Activated CD8-positive, alpha-beta T cell treated with anti-CD3 and anti-CD28 coated beads for 36 hours (primary cell): ENCODE measurements around the gene BUD13. TPM values are rescaled to one million over a fixed set of nuclear protein-coding genes. Genes with fewer than 3 reads are reported as not detected.
A peak's percentile ranks its signal among the peaks of the same experiment; 100 is the strongest.

Experiments
- ATAC-seq: fragments of 200-7000 bp; cut with Tn5 transposase; one replicate; pipeline ENCODE4 v1.10.0; 2021; ENCODE audit warnings: mild to moderate bottlenecking, moderate library complexity
- CTCF ChIA-PET: fragments of 350-600 bp; sonication (Branson Sonifier 250); formaldehyde crosslinking; loops from one replicate; lab custom pipeline; 2021; ENCODE audit warnings: antibody characterized with exemption; lab: Charles Lee
- POLR2A ChIA-PET: fragments of 350-600 bp; sonication (Branson Sonifier 250); formaldehyde crosslinking; loops from one replicate; lab custom pipeline; 2021; ENCODE audit warnings: antibody characterized with exemption; lab: Charles Lee
- DNase-seq: peaks from one replicate; pipeline ENCODE4 v3.0.0-alpha.2; 2020
- H3K27ac Mint-ChIP-seq: one replicate; pipeline ENCODE4 v1.8.0; 2021; ENCODE audit warnings: mild to moderate bottlenecking, mixed read lengths
- H3K27me3 Mint-ChIP-seq: one replicate; pipeline ENCODE4 v1.8.0; 2021; ENCODE audit warnings: mixed read lengths
- H3K36me3 Mint-ChIP-seq: one replicate; pipeline ENCODE4 v1.8.0; 2021; ENCODE audit warnings: low read depth, mixed read lengths
- H3K4me1 Mint-ChIP-seq: one replicate; pipeline ENCODE4 v1.8.0; 2021; ENCODE audit warnings: low read depth, mixed read lengths
- H3K4me3 Mint-ChIP-seq: one replicate; pipeline ENCODE4 v1.8.0; 2021; ENCODE audit warnings: mild to moderate bottlenecking, moderate library complexity, mixed read lengths
- H3K9me3 Mint-ChIP-seq: one replicate; pipeline ENCODE4 v1.8.0; 2021; ENCODE audit warnings: mixed read lengths
- CTCF ChIP-seq: fragments of 200-600 bp; IDR thresholded peaks from one replicate; pipeline ENCODE4 v1.8.0; 2022; ENCODE audit warnings: antibody characterized with exemption, mild to moderate bottlenecking
- intact Hi-C: fragments of 100-400 bp; cut with micrococcal nuclease; formaldehyde crosslinking; loops from one replicate; pipeline ENCODE4 v1.10.0; 2022
- total RNA-seq, 2 experiments: library from RNA; stranded (reverse); gene quantifications; one replicate each; pipeline ENCODE4 v1.2.3, GENCODE V29; 2021

Gene BUD13
- total RNA-seq = 10 to 100 TPM; 26.6 to 28.6 TPM

- POLR2A ChIA-PET = interaction anchor here (0.6 to 4.5 kb wide), 11 partner anchors 9 to 409 kb away, joined by 3 to 44 read pairs (median 5); partner anchors contain the start of genes APOA5 and ZPR1
- H3K4me1 Mint-ChIP-seq = peaks cover 51% of the 10 kb centered on the region
- intact Hi-C loops = no loop called here
These were observed at the start of gene BUD13 for GRCh38 chr11:116772443-116773202. Gene BUD13 (minus strand): TSS chr11:116772987. CDS start chr11:116772964, 23 bp downstream.

GRCh38 chr11:116822575-116822974 lies 49.8 kb upstream of the BUD13 start:
- DNase-seq (no peak), ATAC-seq (no peak)
- Mint-ChIP-seq H3K9me3 (no peaks in the 10 kb centered on the region), H3K27me3 (no peaks in the 10 kb centered on the region), H3K36me3 (no peaks in the 10 kb centered on the region), H3K4me3 (no peak overlapping the region), H3K4me1 (no peaks in the 10 kb centered on the region), H3K27ac (no peak overlapping the region)
- TF ChIP-seq CTCF = no peak
- ChIA-PET CTCF (interaction anchor here (0.8 to 1.7 kb wide), 4 partner anchors 10 to 90 kb away, joined by 3 to 8 read pairs (median 4); partner anchors contain the start of gene APOA5), POLR2A (interaction anchor here (1.0 to 1.8 kb wide), 2 partner anchors 8 to 13 kb away, joined by 3 to 4 read pairs; no protein-coding TSS in a partner anchor)
- intact Hi-C loops = no loop called here

More at GRCh38 chr11:116772443-116773202, at the start of gene BUD13:
- Mint-ChIP-seq H3K4me3 (peak within 1 kb of the TSS; percentile 92), H3K9me3 (no peaks in the 10 kb centered on the region), H3K27me3 (no peaks in the 10 kb centered on the region), H3K27ac (peak within 1 kb of the TSS; percentile 98), H3K36me3 (peaks cover 40% of the 10 kb centered on the region)
- no peak for TF ChIP-seq CTCF
- CTCF ChIA-PET = interaction anchor here (0.6 to 2.6 kb wide), 11 partner anchors 11 to 407 kb away, joined by 3 to 9 read pairs (median 3); partner anchors contain the start of genes APOA5 and ZPR1
- DNase-seq (peak; percentile 95), ATAC-seq (peak; percentile 94)

- no peak for DNase-seq
- no peak for ATAC-seq
- no peak for TF ChIP-seq CTCF
- H3K27me3 Mint-ChIP-seq = no peaks in the 10 kb centered on the region
- intact Hi-C loops = no loop called here
- H3K4me1 Mint-ChIP-seq = no peaks in the 10 kb centered on the region
- no peaks in the 10 kb centered on the region for H3K9me3 Mint-ChIP-seq
- ChIA-PET CTCF (interaction anchor here (0.8 to 1.7 kb wide), 5 partner anchors 8 to 284 kb away, joined by 3 to 8 read pairs (median 3); partner anchors contain the start of gene APOA5), POLR2A (interaction anchor here (1.0 to 1.8 kb wide), 2 partner anchors 14 kb away, joined by 3 to 4 read pairs; no protein-coding TSS in a partner anchor)
- H3K4me3 Mint-ChIP-seq = no peak overlapping the region
- no peak overlapping the region for H3K27ac Mint-ChIP-seq
- no peaks in the 10 kb centered on the region for H3K36me3 Mint-ChIP-seq
These were observed 48.5 kb upstream of the BUD13 start for GRCh38 chr11:116821050-116821918.

- no peaks in the 10 kb centered on the region for H3K27me3 Mint-ChIP-seq
- H3K9me3 Mint-ChIP-seq = no peaks in the 10 kb centered on the region
- DNase-seq (no peak), ATAC-seq (no peak)
- POLR2A ChIA-PET = interaction anchor here (0.6 kb wide), 1 partner anchor 18 kb away, joined by 3 read pairs; the partner anchor contains the start of gene APOA1
- no peak overlapping the region for H3K4me3 Mint-ChIP-seq
- no peak for TF ChIP-seq CTCF
- CTCF ChIA-PET = no interaction called here
- no peaks in the 10 kb centered on the region for H3K4me1 Mint-ChIP-seq
- intact Hi-C loops = no loop called here
- no peak overlapping the region for H3K27ac Mint-ChIP-seq
- H3K36me3 Mint-ChIP-seq = no peaks in the 10 kb centered on the region
These were observed 46.3 kb upstream of the BUD13 start for GRCh38 chr11:116819049-116819448.
